ENCODE data around the gene BOC.

Gene BOC

GRCh38 chr3:113185194-113185835 lies 26.0 kb upstream of the BOC start:
- DNase-seq (ENCODE audit: low read depth in 2 of 2), result no peak

GRCh38 chr3:113186566-113186965 lies 24.8 kb upstream of the BOC start:
- DNase-seq (ENCODE audit: low read depth in 2 of 2), result no peak

GRCh38 chr3:113193288-113193687 lies 18.1 kb upstream of the BOC start:
- no peak for DNase-seq (ENCODE audit: low read depth in 2 of 2)

- no peak for DNase-seq (ENCODE audit: low read depth in 2 of 2)
These were observed 17.6 kb upstream of the BOC start for GRCh38 chr3:113193719-113194118.

GRCh38 chr3:113194823-113195401 lies 16.4 kb upstream of the BOC start:
- DNase-seq (ENCODE audit: low read depth in 2 of 2), result no peak

GRCh38 chr3:113200351-113200750 lies 11.0 kb upstream of the BOC start:
- no peak for DNase-seq (ENCODE audit: low read depth in 2 of 2)

GRCh38 chr3:113200946-113201345 lies 10.4 kb upstream of the BOC start:
- no peak for DNase-seq (ENCODE audit: low read depth in 2 of 2)

GRCh38 chr3:113204371-113204770 lies 7.0 kb upstream of the BOC start:
- no peak for DNase-seq (ENCODE audit: low read depth in 2 of 2)

GRCh38 chr3:113205481-113205880 lies 5.9 kb upstream of the BOC start:
- no peak for DNase-seq (ENCODE audit: low read depth in 2 of 2)

GRCh38 chr3:113210604-113211329 lies 590 bp upstream of the BOC start:
- DNase-seq (ENCODE audit: low read depth in 2 of 2), result no peak

GRCh38 chr3:113212150-113212843 lies 940 bp downstream of the BOC start:
- no peak for DNase-seq (ENCODE audit: low read depth in 2 of 2)

- DNase-seq (ENCODE audit: low read depth in 2 of 2), result no peak
These were observed 1.6 kb downstream of the BOC start for GRCh38 chr3:113212844-113213375.

GRCh38 chr3:113213896-113214587 lies 2.7 kb downstream of the BOC start:
- DNase-seq (ENCODE audit: low read depth in 2 of 2), result no peak

GRCh38 chr3:113214917-113215595 lies 3.7 kb downstream of the BOC start:
- no peak for DNase-seq (ENCODE audit: low read depth in 2 of 2)

GRCh38 chr3:113216393-113216792 lies 5.0 kb downstream of the BOC start:
- no peak for DNase-seq (ENCODE audit: low read depth in 2 of 2)

- DNase-seq (ENCODE audit: low read depth in 2 of 2), result no peak
These were observed 6.8 kb downstream of the BOC start for GRCh38 chr3:113218011-113218680.

GRCh38 chr3:113218681-113219045 lies 7.3 kb downstream of the BOC start:
- no peak for DNase-seq (ENCODE audit: low read depth in 2 of 2)

- no peak for DNase-seq (ENCODE audit: low read depth in 2 of 2)
These were observed 8.4 kb downstream of the BOC start for GRCh38 chr3:113219605-113220300.

- DNase-seq (ENCODE audit: low read depth in 2 of 2), result no peak
These were observed 9.4 kb downstream of the BOC start for GRCh38 chr3:113220721-113221120.

- no peak for DNase-seq (ENCODE audit: low read depth in 2 of 2)
These were observed 10.4 kb downstream of the BOC start for GRCh38 chr3:113221721-113222257.
